HT-29 (cell line): Measurements from ENCODE around the gene SH3D19. TPM values are rescaled to one million over a fixed set of nuclear protein-coding genes. Genes with fewer than 3 reads are reported as not detected.
"Not testable (repeated sequence)": the region's sequence is repeated elsewhere in the genome, so short reads cannot be mapped to it uniquely, and the experiment has no call there.

Experiments
- DNase-seq: peaks from one replicate; pipeline ENCODE4 v3.0.0-alpha.2; 2015; ENCODE audit warnings: low spot score
- small RNA-seq: library from RNA; depleted of rRNA; stranded (forward); fragments of <200 nt; gene quantifications from one replicate; pipeline ENCODE3, GENCODE V24; 2014
- total RNA-seq: library from RNA; depleted of rRNA; stranded (reverse); fragments of >200 nt; shearing (Covaris generic); gene quantifications from 2 replicates; pipeline ENCODE4 v1.2.3, GENCODE V29; 2014; rRNA removed

Gene SH3D19
- total RNA-seq, 1 experiment from 2014 or later: 41.2 TPM

DNA sequence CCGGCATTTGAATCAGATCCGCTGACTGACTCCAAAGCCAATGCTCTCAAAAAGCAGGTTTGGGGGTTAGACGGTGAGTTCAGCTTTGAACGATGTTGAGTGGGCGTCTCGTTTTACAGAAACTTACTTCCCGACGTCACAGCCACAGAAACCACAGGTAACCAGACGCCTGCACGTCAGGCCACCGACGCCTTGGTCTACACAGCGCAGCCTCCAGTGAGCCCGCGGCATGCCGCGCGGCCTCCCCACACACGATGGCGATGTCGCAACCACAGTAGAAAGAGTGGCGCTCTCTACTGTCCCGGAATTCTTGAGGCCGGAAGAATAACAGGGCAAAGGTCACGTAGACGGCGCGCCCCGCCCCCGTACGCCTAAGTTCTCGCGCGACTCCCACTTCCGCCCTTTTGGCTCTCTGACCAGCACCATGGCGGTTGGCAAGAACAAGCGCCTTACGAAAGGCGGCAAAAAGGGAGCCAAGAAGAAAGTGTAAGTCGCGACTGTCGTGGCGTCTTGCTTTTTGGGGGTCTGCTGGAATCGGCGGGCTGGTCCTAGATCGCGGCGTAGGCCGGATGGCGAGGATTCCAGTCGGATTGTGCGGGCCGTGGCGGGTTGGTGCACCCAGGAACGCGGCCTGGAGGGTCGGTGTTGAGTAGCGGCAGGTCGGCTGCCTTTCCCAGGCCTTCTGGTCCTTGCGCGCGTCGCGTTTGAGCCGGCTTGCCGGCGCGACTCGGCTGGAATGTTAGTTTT lies 226.0 kb downstream of the SH3D19 start, which contains the start of gene RPS3A:
Gene RPS3A, plus strand, starts transcription at position 400 of the 747 bp plus-strand sequence. Its CDS starts 25 bp downstream, at position 425.
- peak; percentile 98 for DNase-seq

- DNase-seq: no peak
These were observed 226.5 kb downstream of the SH3D19 start for GRCh38 chr4:151098979-151099228.

- DNase-seq: no peak
These were observed 227.6 kb downstream of the SH3D19 start for GRCh38 chr4:151097759-151098158.

DNA sequence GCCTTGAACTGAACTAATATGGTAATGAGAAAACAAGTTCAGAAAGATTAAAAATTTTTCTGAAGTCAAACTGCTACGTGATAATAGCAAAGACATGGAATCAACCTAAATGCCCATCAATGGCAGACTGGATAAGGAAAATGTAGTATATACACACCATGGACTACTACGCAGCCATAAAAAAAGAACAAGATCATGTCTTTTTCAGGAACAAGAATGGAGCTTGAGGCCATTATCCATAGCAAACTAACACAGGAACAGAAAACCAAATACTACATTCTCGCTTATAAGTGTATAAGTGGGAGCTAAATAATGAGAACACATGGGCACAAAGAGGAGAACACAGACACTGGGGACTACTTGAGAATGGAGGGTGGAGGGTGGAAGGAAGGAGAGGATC lies 230.3 kb downstream of the SH3D19 start:
- no peak for DNase-seq

DNA sequence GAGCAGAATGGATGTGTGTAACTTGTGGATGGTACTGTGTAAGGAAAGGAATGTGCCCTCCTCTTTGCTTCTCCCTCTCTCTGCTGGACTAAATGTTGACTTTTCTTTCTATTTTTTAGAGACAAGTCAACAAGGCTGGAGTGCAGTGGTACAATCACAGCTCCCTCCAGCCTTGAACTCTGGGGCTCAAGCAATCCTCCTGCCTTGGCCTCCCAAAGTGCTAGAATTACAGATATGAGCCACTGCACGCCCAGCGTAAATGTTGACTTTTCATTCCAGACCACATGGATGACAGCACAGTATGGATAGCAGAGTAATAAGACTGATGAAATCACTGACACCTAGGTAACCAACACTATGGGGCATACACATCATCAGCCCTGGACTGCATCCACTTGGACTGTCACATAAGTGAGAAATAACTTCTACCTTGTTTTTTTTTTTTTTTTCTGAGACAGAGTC lies 231.1 kb downstream of the SH3D19 start:
- no peak for DNase-seq

GRCh38 chr4:151093203-151093602 lies 232.2 kb downstream of the SH3D19 start:
- DNase-seq: no peak

DNA sequence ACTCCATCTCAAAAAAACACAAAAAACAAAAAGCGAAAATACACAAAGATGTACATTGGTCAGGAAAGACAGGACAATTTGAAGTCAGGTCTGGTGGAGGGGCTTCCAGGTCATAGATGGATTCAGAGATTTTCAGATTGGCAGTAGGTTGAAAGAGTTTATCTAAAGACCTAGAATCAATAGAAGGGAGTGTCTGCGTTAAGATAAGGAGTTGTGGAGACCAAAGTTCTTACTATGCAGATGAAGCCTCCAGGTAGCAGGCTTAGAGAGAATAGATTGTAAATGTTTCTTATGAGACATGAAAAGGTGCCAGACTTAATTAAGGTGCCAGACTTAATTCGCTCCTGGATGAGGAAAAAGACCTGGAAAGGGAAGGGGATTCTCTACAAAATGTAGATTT lies 232.9 kb downstream of the SH3D19 start:
- no peak for DNase-seq

- no peak for DNase-seq
These were observed 234.4 kb downstream of the SH3D19 start for GRCh38 chr4:151091047-151091446.

- no peak for DNase-seq
These were observed 237.9 kb downstream of the SH3D19 start for GRCh38 chr4:151087467-151087866.

GRCh38 chr4:151077978-151078377 lies 247.4 kb downstream of the SH3D19 start:
- not testable (repeated sequence) for DNase-seq

DNA sequence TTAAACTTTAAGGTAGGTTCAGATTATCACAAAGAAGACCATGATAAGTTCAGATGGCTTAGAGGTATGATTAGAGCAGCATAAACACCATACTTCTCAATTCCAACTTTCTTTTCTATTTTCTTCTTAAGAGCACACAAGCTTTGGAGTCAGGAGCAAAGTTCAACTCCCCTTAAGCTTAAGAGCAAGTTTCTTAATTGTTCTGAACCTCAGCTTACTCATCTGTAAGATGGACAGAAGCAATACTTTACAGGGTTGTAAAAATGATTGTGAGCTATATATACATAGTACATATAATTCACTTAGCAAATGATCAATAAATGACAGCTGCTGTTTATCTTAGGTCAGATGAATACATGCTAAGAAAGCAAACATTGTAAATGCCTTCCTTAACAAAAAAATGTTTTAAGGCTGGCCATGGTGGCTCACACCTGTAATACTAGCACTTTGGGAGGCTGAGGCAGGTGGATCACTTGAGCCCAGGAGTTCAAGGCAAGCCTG lies 250.9 kb downstream of the SH3D19 start:
- no peak for DNase-seq

Small RNA genes within 50 kb of the gene (small RNA-seq; reads per million reads assigned to genes)
- gene AC104819.2 (not detected), gene RNU6-1282P (not detected), gene SNORD73A (not detected), gene SNORD73B (0.36 reads per million)

Other genes starting within 250 kb of the SH3D19 start
- gene RPS3A, start 226.0 kb downstream of the SH3D19 start, total RNA-seq: 932 and 1,065 TPM in 2 replicates
- not detected in 2 replicates for gene PRSS48, start 48.4 kb downstream of the SH3D19 start, total RNA-seq
- 1.8 and 2.2 TPM in 2 replicates for gene FHIP1A, start 83.6 kb upstream of the SH3D19 start, total RNA-seq